H1 (cell line): ENCODE results near the gene LRRC8D. TPM values are rescaled to one million over a fixed set of nuclear protein-coding genes. Genes with fewer than 3 reads are reported as not detected.

Experiments
- CTCF ChIA-PET: fragments of 300-600 bp; sonication (Branson Sonifier 250); formaldehyde crosslinking; loops from one replicate; lab custom pipeline; 2021; ENCODE audit not compliant: partially characterized antibody; lab: Charles Lee
- POLR2A ChIA-PET: fragments of 300-600 bp; sonication (Branson Sonifier 250); formaldehyde crosslinking; loops from one replicate; lab custom pipeline; 2021; ENCODE audit warnings: inconsistent platforms; ENCODE audit not compliant: partially characterized antibody; lab: Charles Lee
- DNase-seq, 2 experiments: peaks; one replicate each; pipeline versions ENCODE4 v3.0.0 to v3.0.0-alpha.2; 2010 to 2022; ENCODE audit warnings: low spot score in 2 of 2, low read depth in 1 of 2, mixed read lengths in 1 of 2
- FAIRE-seq: peaks from 2 replicates; lab custom pipeline; 2011; peaks lifted over from hg19 to GRCh38; lab: Jason Lieb, UNC
- H2AFZ ChIP-seq: 2 replicates; pipeline ENCODE4 v1.8.1; 2012; ENCODE audit warnings: low read length, inconsistent platforms
- H2AK5ac ChIP-seq: 2 replicates; pipeline ENCODE4 v1.6.1; 2013; ENCODE audit warnings: low read depth, low read length
- H2BK120ac ChIP-seq: replicated peaks from 2 replicates; pipeline ENCODE3; 2013; ENCODE audit warnings: low read depth, low read length, inconsistent platforms
- H2BK12ac ChIP-seq: 2 replicates; pipeline ENCODE4 v1.6.1; 2013; ENCODE audit warnings: low read depth, low read length
- H2BK15ac ChIP-seq: 2 replicates; pipeline ENCODE4 v1.6.1; 2013; ENCODE audit warnings: low read length
- H2BK20ac ChIP-seq: 2 replicates; pipeline ENCODE4 v1.6.1; 2013; ENCODE audit warnings: low read length
- H2BK5ac ChIP-seq: 2 replicates; pipeline ENCODE4 v1.6.1; 2013; ENCODE audit warnings: low read depth, low read length
- H3K14ac ChIP-seq: 2 replicates; pipeline ENCODE4 v1.6.1; 2013; ENCODE audit warnings: inconsistent platforms; ENCODE audit not compliant: insufficient read length
- H3K18ac ChIP-seq: 2 replicates; pipeline ENCODE4 v1.6.1; 2013; ENCODE audit warnings: low read length; ENCODE audit errors: extremely low read depth
- H3K23ac ChIP-seq: 2 replicates; pipeline ENCODE4 v1.6.1; 2013; ENCODE audit warnings: inconsistent platforms; ENCODE audit not compliant: insufficient read length
- H3K23me2 ChIP-seq: 2 replicates; pipeline ENCODE4 v1.6.1; 2013; ENCODE audit warnings: low read depth, low read length
- H3K27ac ChIP-seq: 2 replicates; pipeline ENCODE4 v1.6.1; 2011; ENCODE audit warnings: low read depth, low read length, inconsistent platforms
- H3K27me3 ChIP-seq, 4 experiments: replicated peaks in 1 of 4; 1 replicate in 1 of 4; 2 replicates in 3 of 4; pipeline versions ENCODE4 v1.6.1 to v1.8.1; 2011 to 2013; ENCODE audit warnings: low read length in 3 of 4, mild to moderate bottlenecking in 3 of 4, inconsistent platforms in 2 of 4, mixed read lengths in 2 of 4, moderate library complexity in 1 of 4; ENCODE audit not compliant: control insufficient read depth in 3 of 4, insufficient read depth in 3 of 4; ENCODE audit errors: extremely low read depth in 1 of 4
- H3K36me3 ChIP-seq, 4 experiments: 2 replicates each; pipeline versions ENCODE4 v1.6.1 to v1.8.1; 2011 to 2013; ENCODE audit warnings: mild to moderate bottlenecking in 4 of 4, low read length in 3 of 4, moderate library complexity in 2 of 4, control low read depth in 1 of 4, inconsistent platforms in 1 of 4; ENCODE audit not compliant: insufficient read depth in 4 of 4, control insufficient read depth in 2 of 4
- H3K4ac ChIP-seq: replicated peaks from 2 replicates; pipeline ENCODE3; 2013; ENCODE audit warnings: low read length, low read depth, mixed read lengths, inconsistent platforms; ENCODE audit not compliant: insufficient read length
- H3K4me1 ChIP-seq, 4 experiments: replicated peaks in 1 of 4; 1 replicate in 1 of 4; 2 replicates in 3 of 4; pipeline versions ENCODE4 v1.6.1 to v1.8.1; 2011 to 2013; ENCODE audit warnings: low read length in 3 of 4, inconsistent platforms in 2 of 4, mixed read lengths in 1 of 4; ENCODE audit not compliant: insufficient read depth in 4 of 4, control insufficient read depth in 3 of 4
- H3K4me2 ChIP-seq, 2 experiments: 2 replicates each; pipeline versions ENCODE4 v1.6.1 to v1.8.1; 2011 to 2013; ENCODE audit warnings: low read depth in 2 of 2, low read length in 2 of 2, control low read depth in 1 of 2, inconsistent platforms in 1 of 2, mild to moderate bottlenecking in 1 of 2; ENCODE audit not compliant: insufficient read depth in 1 of 2
- H3K4me3 ChIP-seq, 4 experiments: fragments of 200-600, 300-600 bp in 1 of 4; sonication (generic), shearing (Covaris generic), sonication (Bioruptor Twin) in 1 of 4; 2 replicates each; pipeline versions ENCODE4 v1.5.1 to v1.8.1; 2011 to 2016; ENCODE audit warnings: low read length in 4 of 4, low read depth in 3 of 4, control low read depth in 2 of 4, inconsistent platforms in 2 of 4, mild to moderate bottlenecking in 2 of 4, mixed read lengths in 1 of 4, moderate library complexity in 1 of 4; ENCODE audit not compliant: insufficient read depth in 2 of 4; ENCODE audit errors: extremely low read depth in 1 of 4
- H3K56ac ChIP-seq: replicated peaks from 2 replicates; pipeline ENCODE3; 2013; ENCODE audit warnings: low read depth, mild to moderate bottlenecking, mixed read lengths, low read length, inconsistent platforms; ENCODE audit not compliant: insufficient read length
- H3K79me1 ChIP-seq: 2 replicates; pipeline ENCODE4 v1.6.1; 2013; ENCODE audit warnings: low read depth, low read length, control low read depth
- H3K79me2 ChIP-seq, 2 experiments: 2 replicates each; pipeline versions ENCODE4 v1.6.1 to v1.8.1; 2012 to 2013; ENCODE audit warnings: low read length in 2 of 2, mild to moderate bottlenecking in 2 of 2, inconsistent platforms in 1 of 2; ENCODE audit not compliant: insufficient read depth in 2 of 2, control insufficient read depth in 1 of 2
- H3K9ac ChIP-seq, 4 experiments: replicated peaks in 1 of 4; 1 replicate in 1 of 4; 2 replicates in 3 of 4; pipeline versions ENCODE4 v1.6.1 to v1.8.1; 2011 to 2013; ENCODE audit warnings: low read depth in 3 of 4, low read length in 3 of 4, control low read depth in 2 of 4, mild to moderate bottlenecking in 2 of 4, moderate library complexity in 2 of 4, inconsistent platforms in 1 of 4; ENCODE audit errors: extremely low read depth in 1 of 4
- H3K9me3 ChIP-seq, 2 experiments: 2 replicates each; pipeline versions ENCODE4 v1.6.1 to v1.8.1; 2012 to 2013; ENCODE audit warnings: mild to moderate bottlenecking in 2 of 2, moderate library complexity in 2 of 2, control low read depth in 1 of 2, inconsistent platforms in 1 of 2, low read depth in 1 of 2, low read length in 1 of 2, mixed read lengths in 1 of 2; ENCODE audit not compliant: insufficient read depth in 2 of 2
- H4K20me1 ChIP-seq, 2 experiments: replicated peaks in 1 of 2; 2 replicates each; pipeline versions ENCODE3 to v1.8.1; 2011 to 2013; ENCODE audit warnings: inconsistent platforms in 2 of 2, low read length in 2 of 2, mild to moderate bottlenecking in 1 of 2; ENCODE audit not compliant: insufficient read depth in 2 of 2, control insufficient read depth in 1 of 2
- H4K5ac ChIP-seq: 2 replicates; pipeline ENCODE4 v1.6.1; 2013; ENCODE audit warnings: low read length, low read depth, mixed read lengths, inconsistent platforms; ENCODE audit not compliant: insufficient read length
- H4K8ac ChIP-seq: 2 replicates; pipeline ENCODE4 v1.8.0; 2013; ENCODE audit warnings: mild to moderate bottlenecking, moderate library complexity, low read length, inconsistent platforms; ENCODE audit not compliant: insufficient read depth; ENCODE audit errors: extremely low read depth
- H4K91ac ChIP-seq: replicated peaks from 2 replicates; pipeline ENCODE3; 2013; ENCODE audit warnings: low read length, mixed read lengths, inconsistent platforms; ENCODE audit not compliant: insufficient read length
- BRCA1 ChIP-seq: IDR thresholded peaks from 2 replicates; pipeline ENCODE4 v1.6.1; 2012; ENCODE audit warnings: low read depth, low read length, improper control_type of control experiment
- CTCF ChIP-seq, 3 experiments: IDR thresholded peaks; 1 replicate in 2 of 3; 2 replicates in 1 of 3; pipeline versions ENCODE4 v1.5.1 to v1.6.1; 2011; ENCODE audit warnings: low read length in 3 of 3, mild to moderate bottlenecking in 3 of 3, inconsistent platforms in 2 of 3, low read depth in 1 of 3, moderate library complexity in 1 of 3; ENCODE audit not compliant: insufficient read depth in 1 of 3; ENCODE audit errors: control extremely low read depth in 1 of 3
- E2F6 ChIP-seq: IDR thresholded peaks from 2 replicates; pipeline ENCODE4 v1.6.1; 2012; ENCODE audit warnings: inconsistent platforms
- JUN ChIP-seq: IDR thresholded peaks from 2 replicates; pipeline ENCODE4 v1.6.1; 2011; ENCODE audit warnings: low read depth, mild to moderate bottlenecking, improper control_type of control experiment, low read length
- KDM1A ChIP-seq: fragments of 200-600, 300-600 bp; sonication (generic); IDR thresholded peaks from 2 replicates; pipeline ENCODE4 v1.7.1; 2016; ENCODE audit warnings: mild to moderate bottlenecking, low read length, borderline replicate concordance
- POLR2A ChIP-seq, 2 experiments: IDR thresholded peaks; 1 replicate in 1 of 2; 2 replicates in 1 of 2; pipeline ENCODE4 v1.6.1; 2011; ENCODE audit warnings: low read depth in 2 of 2, low read length in 2 of 2, mild to moderate bottlenecking in 2 of 2; ENCODE audit errors: control extremely low read depth in 1 of 2
- RAD21 ChIP-seq, 2 experiments: IDR thresholded peaks in 1 of 2; conservative IDR thresholded peaks in 1 of 2; 2 replicates each; pipeline ENCODE4 v1.6.1; 2011; ENCODE audit warnings: low read depth in 2 of 2, low read length in 2 of 2, improper control_type of control experiment in 1 of 2, inconsistent platforms in 1 of 2, mild to moderate bottlenecking in 1 of 2, moderate library complexity in 1 of 2
- SIN3A ChIP-seq, 2 experiments: IDR thresholded peaks in 1 of 2; conservative IDR thresholded peaks in 1 of 2; 2 replicates each; pipeline ENCODE4 v1.6.1; 2011 to 2012; ENCODE audit warnings: low read length in 2 of 2, improper control_type of control experiment in 1 of 2, low read depth in 1 of 2, mild to moderate bottlenecking in 1 of 2
- SIRT6 ChIP-seq: IDR thresholded peaks from one replicate; pipeline ENCODE4 v1.7.1; 2012; ENCODE audit warnings: low read length, inconsistent platforms
- SIX5 ChIP-seq: IDR thresholded peaks from 2 replicates; pipeline ENCODE4 v1.6.1; 2011; ENCODE audit warnings: mild to moderate bottlenecking, low read depth, low read length
- WGBS, 2 experiments: shearing (Covaris generic) in 1 of 2; methylation state at CpG; one replicate each; pipeline versions ENCODE4 v1.1.6 to v1.1.7; 2013 to 2015; ENCODE audit warnings: low lambda C conversion rate in 2 of 2, mixed read lengths in 2 of 2, inconsistent platforms in 1 of 2, low coverage in 1 of 2, missing lambda C conversion rate in 1 of 2; ENCODE audit not compliant: insufficient replicate concordance in 2 of 2, insufficient coverage in 1 of 2, insufficient read length in 1 of 2; ENCODE audit errors: extremely low coverage in 1 of 2, missing lambda C conversion rate in 1 of 2; 5-methylcytosine and 5-hydroxymethylcytosine counted together
- polyA plus RNA-seq, 7 experiments: library from polyadenylated mRNA; depleted of rRNA in 3 of 7; stranded (reverse) in 5 of 7; unstranded in 2 of 7; fragments of >200 nt in 5 of 7; fragments of 200-250 nt in 2 of 7; gene quantifications; 1 replicate in 5 of 7; 2 replicates in 1 of 7; 4 replicates in 1 of 7; pipeline versions ENCODE4 v1.2.1 to v1.2.3, GENCODE V29; 2011 to 2013; ENCODE audit warnings: missing spikeins in 2 of 7, mixed read lengths in 2 of 7
- total RNA-seq: library from RNA; stranded (reverse); fragmentation: NEBNext Ultra II Directional; extraction: Animal tissue kit (Norgen Biotek cat#: 25700); gene quantifications from 2 replicates; pipeline ENCODE4 v1.2.1, GENCODE V29; 2021

LRRC8D gene
- total and polyA plus RNA-seq, 2 of the 8 experiments (the other 6 are each of a cell fraction or from before 2014, with no cell fraction given) = 42.0 to 58.5 TPM

GRCh38 chr1:89953131-89953626 lies 132.3 kb downstream of the LRRC8D start:
- Histone ChIP-seq H3K27ac (no peak overlapping the region), H2BK15ac (no peak overlapping the region; the same call in 1 of the 2 replicates), H3K9me3 (no peaks in the 10 kb centered on the region), H3K56ac (no peak overlapping the region), H3K36me3 (no peaks in the 10 kb centered on the region), H3K14ac (no peak overlapping the region), H3K4ac (no peak overlapping the region), H2BK120ac (no peak overlapping the region), H3K4me3 (no peak overlapping the region), H3K79me2 (no peaks in the 10 kb centered on the region), H3K4me1 (peaks cover 0 to 13% (median 3%) of the 10 kb centered on the region in 4 experiments; a peak in 5 of 7 replicates), H2BK12ac (no peak overlapping the region; the same call in 1 of the 2 replicates), H2AK5ac (no peak overlapping the region), H4K5ac (no peak overlapping the region), H3K4me2 (no peak overlapping the region), H3K23ac (no peak overlapping the region), H2BK20ac (no peak overlapping the region), H3K18ac (no peak overlapping the region), H3K79me1 (no peaks in the 10 kb centered on the region), H4K20me1 (no peaks in the 10 kb centered on the region), H3K23me2 (no peaks in the 10 kb centered on the region), H2BK5ac (no peak overlapping the region), H4K91ac (no peak overlapping the region), H3K9ac (no peak overlapping the region), H3K27me3 (no peaks in the 10 kb centered on the region), H2AFZ (no peak overlapping the region), H4K8ac (no peak overlapping the region)
- 43% methylated on average over 1 of the region's 1 CpG; no CpG with 5 or more reads in 1 of the 2 experiments for WGBS, 2 experiments
- POLR2A ChIA-PET = interaction anchor here (1.7 kb wide), 1 partner anchor 14 kb away, joined by 4 read pairs; no protein-coding TSS in a partner anchor
- peak in 1 of 2 experiments; percentile 52 for DNase-seq
- CTCF ChIA-PET = interaction anchor here (0.7 to 1.4 kb wide), 5 partner anchors 21 to 191 kb away, joined by 3 to 4 read pairs (median 3); no protein-coding TSS in a partner anchor
- no peak for FAIRE-seq
- TF ChIP-seq RAD21 (IDR thresholded peaks at IDR 0.05 in 1 of 2, conservative IDR thresholded peaks at IDR 0.05 in 1 of 2; ENCODE audit: low read depth in 2 of 2, low read length in 2 of 2) (peak; percentile 91 to 92), POLR2A (IDR thresholded peaks at IDR 0.05; ENCODE audit: control extremely low read depth in 1 of 2, low read depth in 2 of 2, low read length in 2 of 2) (no peak), KDM1A (no peak), BRCA1 (no peak), SIN3A (conservative IDR thresholded peaks at IDR 0.05 in 1 of 2, IDR thresholded peaks at IDR 0.05 in 1 of 2; ENCODE audit: low read depth in 1 of 2, low read length in 2 of 2) (no peak), SIRT6 (no peak), E2F6 (no peak), JUN (0 out of 2 replicates have a peak, but pooled peaks have one; percentile 28), CTCF (IDR thresholded peaks at IDR 0.05; ENCODE audit: control extremely low read depth in 1 of 3, insufficient read depth in 1 of 3, low read depth in 1 of 3, low read length in 3 of 3) (peak; percentile 66 to 70 (median 68)), SIX5 (no peak)
